HUES64 (cell line): ENCODE measurements around the gene AP4E1. TPM values are rescaled to one million over a fixed set of nuclear protein-coding genes. Genes with fewer than 3 reads are reported as not detected.
"Not testable (repeated sequence)": the region's sequence is repeated elsewhere in the genome, so short reads cannot be mapped to it uniquely, and the experiment has no call there.

Experiments
- H3K27ac ChIP-seq: 2 replicates; pipeline ENCODE4 v1.7.0; 2013; ENCODE audit warnings: low read depth, low read length, inconsistent platforms
- H3K27me3 ChIP-seq: 2 replicates; pipeline ENCODE4 v1.6.1; 2013; ENCODE audit warnings: mild to moderate bottlenecking, low read length; ENCODE audit not compliant: insufficient read depth
- H3K36me3 ChIP-seq: 2 replicates; pipeline ENCODE4 v1.6.1; 2013; ENCODE audit warnings: mild to moderate bottlenecking, low read length; ENCODE audit not compliant: insufficient read depth
- H3K4me1 ChIP-seq: 2 replicates; pipeline ENCODE4 v1.6.1; 2013; ENCODE audit warnings: mild to moderate bottlenecking, low read length, moderate library complexity; ENCODE audit not compliant: insufficient read depth
- H3K4me3 ChIP-seq: 2 replicates; pipeline ENCODE4 v1.5.1; 2013; ENCODE audit warnings: mild to moderate bottlenecking, low read length, moderate library complexity
- H3K9ac ChIP-seq: 2 replicates; pipeline ENCODE4 v1.6.1; 2013; ENCODE audit warnings: mild to moderate bottlenecking, low read depth, low read length
- H3K9me3 ChIP-seq: 2 replicates; pipeline ENCODE4 v1.6.1; 2013; ENCODE audit warnings: low read depth, low read length; ENCODE audit not compliant: insufficient read depth
- WGBS: fragments of 150-250, 120-280 bp; methylation state at CpG from one replicate; pipeline ENCODE4 v1.1.7; 2013; ENCODE audit warnings: missing lambda C conversion rate; 5-methylcytosine and 5-hydroxymethylcytosine counted together
- polyA plus RNA-seq, 2 experiments: library from polyadenylated mRNA; stranded (reverse); fragments of 50-300 nt; gene quantifications; one replicate each; pipeline ENCODE4 v1.2.3, GENCODE V29; 2013

AP4E1 gene
- polyA plus RNA-seq (2013, experiment 1 of 2) = 6.0 TPM
- polyA plus RNA-seq (2013, experiment 2 of 2) = 6.3 TPM

GRCh38 chr15:50908209-50909009 is at the start of gene AP4E1:
Gene AP4E1, plus strand, starts transcription at chr15:50908683. Its CDS starts 96 bp downstream, at chr15:50908779.
- Histone ChIP-seq H3K4me3 (peak within 1 kb of the TSS; percentile 89), H3K27me3 (no peaks in the 10 kb centered on the region), H3K36me3 (peaks cover 16% of the 10 kb centered on the region), H3K27ac (peak within 1 kb of the TSS; percentile 74), H3K9me3 (no peaks in the 10 kb centered on the region), H3K4me1 (peaks cover 9% of the 10 kb centered on the region), H3K9ac (peak within 1 kb of the TSS; percentile 92)
- under 1% methylated on average over 100 of the region's 100 CpGs for WGBS

DNA sequence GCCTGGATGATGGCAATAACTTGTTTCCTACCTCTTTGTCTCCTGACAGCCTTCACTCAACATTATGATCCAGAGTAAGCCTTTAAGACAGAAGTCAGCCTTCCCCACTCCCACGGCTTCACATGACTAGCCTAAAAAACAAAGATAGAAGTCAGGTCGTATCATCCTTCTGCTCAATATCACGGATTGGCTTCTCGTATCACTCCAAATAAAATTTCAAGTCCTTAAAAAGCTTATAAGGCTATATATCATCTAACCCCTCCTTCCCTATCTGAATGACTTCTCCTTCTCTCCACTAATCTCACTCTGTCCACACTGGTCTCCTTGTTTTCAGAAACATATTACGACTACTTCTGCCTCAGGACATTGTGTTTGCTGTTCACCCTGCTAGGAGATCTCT is 47.7 kb upstream of the AP4E1 start:
- WGBS = 93% methylated on average over 5 of the region's 5 CpGs
- no peaks in the 10 kb centered on the region for H3K36me3 ChIP-seq

DNA sequence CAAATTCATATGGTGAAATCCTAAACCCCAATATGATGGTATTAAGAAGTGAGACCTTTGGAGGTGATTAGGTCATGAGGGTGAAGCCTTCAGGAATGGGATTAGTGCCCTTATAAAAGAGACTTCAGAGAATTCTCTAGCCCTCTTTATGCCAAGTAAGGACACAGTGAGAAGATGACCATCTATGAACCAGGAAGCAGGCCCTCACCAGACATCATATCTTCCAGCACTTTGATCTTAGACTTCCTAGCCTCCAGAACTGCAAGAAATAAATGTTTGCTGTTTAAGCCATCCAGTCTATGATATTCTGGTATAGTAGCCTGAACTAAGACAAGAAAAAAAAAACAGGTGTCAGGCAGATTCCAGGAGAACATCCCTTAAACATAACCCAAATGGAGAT is 45.9 kb upstream of the AP4E1 start:
- Histone ChIP-seq H3K9me3 (no peaks in the 10 kb centered on the region), H3K4me1 (0 out of 2 replicates have a peak, but pooled peaks cover 7% of the 10 kb centered on the region), H3K9ac (no peak overlapping the region), H3K36me3 (no peaks in the 10 kb centered on the region), H3K27me3 (no peaks in the 10 kb centered on the region), H3K27ac (no peak overlapping the region), H3K4me3 (no peak overlapping the region)

More for the DNA sequence above, 47.7 kb upstream of the AP4E1 start:
- H3K9me3 ChIP-seq = no peaks in the 10 kb centered on the region
- H3K27ac ChIP-seq = no peak overlapping the region
- H3K27me3 ChIP-seq = no peaks in the 10 kb centered on the region
- H3K4me3 ChIP-seq = no peak overlapping the region
- no peak overlapping the region for H3K9ac ChIP-seq
- H3K4me1 ChIP-seq = 0 out of 2 replicates have a peak, but pooled peaks cover 8% of the 10 kb centered on the region

GRCh38 chr15:50864873-50865272 is 43.6 kb upstream of the AP4E1 start:
- Histone ChIP-seq H3K27me3 (no peaks in the 10 kb centered on the region), H3K4me3 (no peak overlapping the region), H3K4me1 (no peaks in the 10 kb centered on the region), H3K27ac (no peak overlapping the region), H3K9ac (no peak overlapping the region), H3K36me3 (no peaks in the 10 kb centered on the region), H3K9me3 (no peaks in the 10 kb centered on the region)
- 100% methylated on average over 1 of the region's 1 CpG for WGBS

- H3K9ac ChIP-seq = no peak overlapping the region
- no peaks in the 10 kb centered on the region for H3K36me3 ChIP-seq
- no peaks in the 10 kb centered on the region for H3K27me3 ChIP-seq
- H3K9me3 ChIP-seq = no peaks in the 10 kb centered on the region
- H3K4me1 ChIP-seq = no peaks in the 10 kb centered on the region
- 93% methylated on average over 4 of the region's 5 CpGs for WGBS
- H3K27ac ChIP-seq = no peak overlapping the region
- H3K4me3 ChIP-seq = no peak overlapping the region
Observed at GRCh38 chr15:50865515-50866353, 42.7 kb upstream of the AP4E1 start.

DNA sequence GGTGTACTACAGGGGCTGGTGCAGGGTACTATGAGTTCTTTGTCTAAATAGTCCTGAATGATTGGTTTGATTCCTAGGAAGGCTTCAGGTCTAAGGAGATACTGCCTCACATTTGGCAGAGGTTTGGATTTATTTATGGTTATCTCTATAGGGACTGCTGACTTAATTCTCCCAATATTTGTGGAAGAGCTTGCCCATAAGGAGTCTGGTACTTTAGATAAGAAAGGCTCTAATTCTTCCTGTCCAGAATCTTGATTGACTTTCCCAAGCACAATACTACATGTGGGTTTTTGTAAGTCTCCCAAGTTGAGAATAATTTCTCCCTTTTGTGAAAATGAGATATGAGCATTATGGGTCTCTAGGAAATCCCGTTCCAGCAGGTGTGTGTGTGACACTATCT is 36.7 kb upstream of the AP4E1 start:
- no peaks in the 10 kb centered on the region for H3K27me3 ChIP-seq
- WGBS = no CpG with 5 or more reads among the region's 1 CpG
- no peak overlapping the region for H3K4me3 ChIP-seq
- no peaks in the 10 kb centered on the region for H3K9me3 ChIP-seq
- H3K9ac ChIP-seq = no peak overlapping the region
- H3K36me3 ChIP-seq = no peaks in the 10 kb centered on the region
- H3K27ac ChIP-seq = no peak overlapping the region
- H3K4me1 ChIP-seq = no peaks in the 10 kb centered on the region

DNA sequence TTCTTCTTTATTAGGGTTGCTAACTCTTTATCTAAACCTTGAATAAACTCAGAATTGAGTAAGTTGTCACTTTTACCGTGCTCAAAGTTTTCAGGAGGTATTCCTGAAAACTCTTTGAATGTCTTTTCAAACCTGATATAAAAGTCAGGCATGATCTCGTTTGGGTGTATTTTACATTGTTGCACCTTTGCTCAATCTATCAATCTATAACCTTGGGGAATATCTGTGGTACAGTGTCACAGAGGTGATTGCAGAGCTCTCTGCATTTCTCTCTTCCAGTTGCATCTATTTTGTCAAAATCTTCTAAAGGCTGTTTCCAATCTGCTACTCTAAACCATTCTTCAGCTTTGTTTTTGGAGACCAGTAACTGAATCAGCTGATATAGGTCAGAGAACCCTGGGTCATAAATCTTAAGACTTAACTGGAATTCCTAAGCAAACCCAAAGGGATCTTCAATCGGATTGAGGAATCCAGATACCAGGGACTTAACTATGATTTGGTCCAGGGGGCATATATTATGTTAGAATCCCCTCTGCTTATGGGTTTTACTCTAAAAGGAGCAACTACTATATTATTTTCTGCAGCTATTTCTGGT is 35.6 kb upstream of the AP4E1 start:
- Histone ChIP-seq H3K9ac (no peak overlapping the region), H3K4me1 (0 out of 2 replicates have a peak, but pooled peaks cover 4% of the 10 kb centered on the region), H3K9me3 (no peaks in the 10 kb centered on the region), H3K4me3 (no peak overlapping the region), H3K36me3 (no peaks in the 10 kb centered on the region), H3K27me3 (no peaks in the 10 kb centered on the region), H3K27ac (no peak overlapping the region)
- WGBS = 92% methylated on average over 3 of the region's 3 CpGs

DNA sequence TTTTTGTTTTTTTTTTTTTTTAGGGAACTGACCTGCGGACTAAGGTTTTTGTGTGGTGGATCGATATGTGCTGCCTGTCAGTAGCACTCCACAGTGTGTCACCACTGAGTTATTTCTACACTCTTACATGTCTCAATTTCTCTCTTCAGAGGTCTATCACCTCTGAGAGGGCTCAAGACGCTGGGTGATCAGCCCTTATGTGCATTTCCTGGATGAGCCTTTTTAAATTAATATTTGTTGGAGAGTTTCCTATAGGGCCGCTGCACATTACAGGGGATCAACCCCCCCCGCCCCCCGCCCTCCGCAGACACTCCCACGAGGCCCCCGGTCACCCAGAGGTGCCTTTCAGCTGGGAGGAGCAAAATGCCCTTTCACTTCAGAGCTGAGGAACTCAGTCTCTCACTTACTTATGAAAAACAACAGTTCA is 34.5 kb upstream of the AP4E1 start:
- no peak overlapping the region for H3K27ac ChIP-seq
- H3K9ac ChIP-seq = no peak overlapping the region
- 0 out of 2 replicates have a peak, but pooled peaks cover 4% of the 10 kb centered on the region for H3K4me1 ChIP-seq
- no peaks in the 10 kb centered on the region for H3K9me3 ChIP-seq
- no peak overlapping the region for H3K4me3 ChIP-seq
- no peaks in the 10 kb centered on the region for H3K27me3 ChIP-seq
- no peaks in the 10 kb centered on the region for H3K36me3 ChIP-seq
- 80% methylated on average over 7 of the region's 9 CpGs for WGBS

DNA sequence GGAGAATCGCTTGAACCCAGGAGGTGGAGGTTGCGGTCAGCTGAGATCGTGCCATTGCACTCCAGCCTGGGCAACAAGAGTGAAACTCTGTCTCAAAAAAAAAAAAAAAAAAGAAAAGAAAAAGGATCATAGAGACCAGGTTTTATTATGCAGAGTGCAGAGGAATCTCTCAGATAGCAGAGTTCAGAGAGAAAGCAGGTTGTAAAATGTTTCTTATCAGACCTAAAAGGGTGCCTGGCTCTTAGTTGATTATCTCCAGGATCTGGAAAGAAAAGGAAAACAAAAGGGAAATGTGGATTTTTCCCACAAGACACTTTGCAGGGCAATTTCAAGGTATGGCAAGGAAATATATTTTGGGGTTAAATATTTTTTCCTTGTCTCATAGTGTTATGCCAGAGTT is 33.2 kb upstream of the AP4E1 start:
- not testable (repeated sequence) for H3K4me3 ChIP-seq, H3K27ac ChIP-seq, H3K4me1 ChIP-seq, H3K9me3 ChIP-seq, H3K36me3 ChIP-seq, H3K9ac ChIP-seq, H3K27me3 ChIP-seq
- WGBS = 97% methylated on average over 3 of the region's 3 CpGs

GRCh38 chr15:50876260-50876988 is 32.1 kb upstream of the AP4E1 start:
- H3K4me1 ChIP-seq = 0 out of 2 replicates have a peak, but pooled peaks cover 4% of the 10 kb centered on the region
- H3K27ac ChIP-seq = no peak overlapping the region
- 90% methylated on average over 19 of the region's 19 CpGs for WGBS
- no peak overlapping the region for H3K9ac ChIP-seq
- no peaks in the 10 kb centered on the region for H3K27me3 ChIP-seq
- no peaks in the 10 kb centered on the region for H3K36me3 ChIP-seq
- H3K4me3 ChIP-seq = no peak overlapping the region
- H3K9me3 ChIP-seq = no peaks in the 10 kb centered on the region
